Rectal smooth muscle tissue (tissue), 1 donor: ENCODE measurements around the gene NFATC4.

Experiments used
- H3K27ac ChIP-seq: one replicate; pipeline ENCODE4 v1.7.0; 2013; ENCODE audit warnings: low read depth, low read length, inconsistent platforms
- H3K27me3 ChIP-seq: one replicate; pipeline ENCODE4 v1.7.0; 2013; ENCODE audit warnings: low read length; ENCODE audit not compliant: control insufficient read depth, insufficient read depth
- H3K36me3 ChIP-seq: one replicate; pipeline ENCODE4 v1.7.0; 2013; ENCODE audit warnings: low read length; ENCODE audit not compliant: control insufficient read depth, insufficient read depth
- H3K4me1 ChIP-seq: one replicate; pipeline ENCODE4 v1.7.0; 2013; ENCODE audit warnings: low read length; ENCODE audit not compliant: control insufficient read depth, insufficient read depth
- H3K4me3 ChIP-seq: one replicate; pipeline ENCODE4 v1.7.0; 2013; ENCODE audit warnings: low read length
- H3K9ac ChIP-seq: one replicate; pipeline ENCODE4 v1.7.0; 2013; ENCODE audit warnings: low read length

Gene NFATC4

GRCh38 chr14:24399447-24399822, 31.5 kb downstream of the NFATC4 start:
- H3K27me3 ChIP-seq: no peaks in the 10 kb centered on the region
- H3K36me3 ChIP-seq: no peaks in the 10 kb centered on the region
- H3K4me3 ChIP-seq: peak overlapping the region; percentile 65
- H3K27ac ChIP-seq: peak overlapping the region; percentile 34
- H3K9ac ChIP-seq: no peak overlapping the region
- H3K4me1 ChIP-seq: peaks cover 13% of the 10 kb centered on the region

GRCh38 chr14:24399999-24400718, 32.2 kb downstream of the NFATC4 start:
- H3K9ac ChIP-seq: no peak overlapping the region
- peaks cover 13% of the 10 kb centered on the region for H3K4me1 ChIP-seq
- no peaks in the 10 kb centered on the region for H3K27me3 ChIP-seq
- H3K36me3 ChIP-seq: no peaks in the 10 kb centered on the region
- H3K27ac ChIP-seq: peak overlapping the region; percentile 34
- H3K4me3 ChIP-seq: peak overlapping the region; percentile 65

DNA sequence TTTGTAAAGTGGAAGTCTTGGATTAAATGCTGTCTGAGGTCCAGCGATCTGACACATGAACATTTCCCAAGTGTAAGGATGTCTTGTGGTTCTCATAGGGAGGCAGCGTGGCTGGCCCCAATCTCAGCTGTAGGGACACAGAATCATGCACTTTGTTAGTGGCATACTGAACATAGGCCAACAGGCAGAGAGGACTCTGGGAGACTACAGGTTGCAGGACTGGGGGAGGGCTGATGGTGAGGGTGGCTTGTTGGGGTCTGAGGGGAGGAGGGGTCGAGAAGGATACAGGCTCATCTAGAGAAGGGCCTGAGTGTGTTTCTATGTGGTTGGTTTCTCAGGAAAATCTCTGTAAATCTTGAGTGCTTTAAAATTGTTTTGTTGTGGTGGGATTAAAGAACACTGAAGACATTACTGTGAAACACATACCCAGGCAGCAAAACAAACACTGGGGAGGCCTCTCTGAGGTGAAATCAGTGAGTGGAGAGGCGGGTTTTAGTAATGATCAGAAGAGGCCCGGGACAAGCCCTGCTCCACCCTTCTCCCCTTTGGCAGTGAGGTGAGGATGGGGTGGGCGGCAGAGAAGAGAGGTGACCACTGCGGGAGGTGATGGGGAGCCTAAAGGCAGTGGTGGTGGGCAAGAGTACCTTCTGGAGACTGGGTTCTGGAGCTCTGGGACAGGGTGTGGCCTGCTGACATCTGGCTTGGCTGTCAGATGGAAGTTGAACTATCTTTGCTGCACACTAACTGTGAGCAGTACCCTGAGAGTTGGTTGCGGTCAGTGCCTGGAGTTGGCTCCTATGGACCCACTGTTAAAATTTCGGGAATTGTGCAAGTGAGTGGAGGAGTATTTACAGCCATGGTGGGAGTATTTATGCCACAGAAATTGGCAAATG, 34.1 kb downstream of the NFATC4 start:
- H3K9ac ChIP-seq: no peak overlapping the region
- H3K4me3 ChIP-seq: no peak overlapping the region
- H3K4me1 ChIP-seq: peaks cover 13% of the 10 kb centered on the region
- H3K27ac ChIP-seq: no peak overlapping the region
- no peaks in the 10 kb centered on the region for H3K27me3 ChIP-seq
- H3K36me3 ChIP-seq: peaks cover 3% of the 10 kb centered on the region

DNA sequence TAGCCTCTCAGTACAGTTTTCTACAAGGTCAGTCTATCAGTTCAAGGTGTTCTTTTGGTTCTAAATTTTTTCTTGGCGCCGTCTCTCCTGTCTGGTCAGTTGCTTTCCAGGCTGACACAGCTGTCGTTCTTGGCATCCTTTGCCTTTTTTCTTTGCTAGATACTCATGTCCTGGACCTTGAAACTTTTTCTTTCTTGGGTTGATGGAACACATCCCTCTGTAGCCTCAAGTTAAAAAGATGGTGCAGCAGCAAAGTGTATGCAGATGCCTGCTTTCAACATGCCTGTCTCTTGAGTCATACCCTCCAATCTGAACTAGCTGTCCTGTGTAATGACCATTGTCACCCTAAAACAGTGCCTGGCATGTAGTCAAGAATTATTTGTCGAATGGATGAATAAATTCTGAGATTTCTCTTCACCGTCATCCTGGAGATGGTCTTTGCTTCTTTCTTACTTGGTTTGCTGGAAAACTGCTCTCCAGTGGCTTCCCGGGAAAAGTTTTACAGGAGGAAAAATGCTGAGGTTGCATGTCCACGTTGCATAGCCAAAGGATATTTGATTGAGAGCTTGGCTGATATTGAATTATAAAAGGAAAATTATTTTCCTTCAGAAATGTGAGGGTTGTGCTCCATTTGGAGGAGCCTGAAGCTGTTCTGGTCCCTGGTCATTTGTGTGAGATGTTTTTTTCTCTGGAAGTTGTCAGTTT, 35.5 kb downstream of the NFATC4 start:
- H3K27me3 ChIP-seq: no peaks in the 10 kb centered on the region
- H3K9ac ChIP-seq: no peak overlapping the region
- no peak overlapping the region for H3K4me3 ChIP-seq
- no peak overlapping the region for H3K27ac ChIP-seq
- H3K36me3 ChIP-seq: peaks cover 3% of the 10 kb centered on the region
- peaks cover 13% of the 10 kb centered on the region for H3K4me1 ChIP-seq

- peaks cover 3% of the 10 kb centered on the region for H3K36me3 ChIP-seq
- no peak overlapping the region for H3K9ac ChIP-seq
- no peak overlapping the region for H3K4me3 ChIP-seq
- peaks cover 9% of the 10 kb centered on the region for H3K4me1 ChIP-seq
- H3K27me3 ChIP-seq: no peaks in the 10 kb centered on the region
- no peak overlapping the region for H3K27ac ChIP-seq
These were observed 36.8 kb downstream of the NFATC4 start for GRCh38 chr14:24404814-24405213.

- Histone ChIP-seq H3K9ac (no peak overlapping the region), H3K27me3 (no peaks in the 10 kb centered on the region), H3K4me3 (no peak overlapping the region), H3K36me3 (peaks cover 3% of the 10 kb centered on the region), H3K27ac (no peak overlapping the region), H3K4me1 (peaks cover 4% of the 10 kb centered on the region)
These were observed 38.4 kb downstream of the NFATC4 start for GRCh38 chr14:24406416-24406815.

- Histone ChIP-seq H3K27ac (no peak overlapping the region), H3K4me3 (no peak overlapping the region), H3K9ac (no peak overlapping the region), H3K27me3 (no peaks in the 10 kb centered on the region), H3K36me3 (peaks cover 3% of the 10 kb centered on the region), H3K4me1 (peaks cover 4% of the 10 kb centered on the region)
These were observed 39.8 kb downstream of the NFATC4 start for GRCh38 chr14:24407608-24408325.

- Histone ChIP-seq H3K27ac (no peak overlapping the region), H3K4me3 (no peak overlapping the region), H3K9ac (no peak overlapping the region), H3K4me1 (no peaks in the 10 kb centered on the region), H3K27me3 (no peaks in the 10 kb centered on the region), H3K36me3 (peaks cover 6% of the 10 kb centered on the region)
These were observed 40.8 kb downstream of the NFATC4 start for GRCh38 chr14:24408764-24409163.

DNA sequence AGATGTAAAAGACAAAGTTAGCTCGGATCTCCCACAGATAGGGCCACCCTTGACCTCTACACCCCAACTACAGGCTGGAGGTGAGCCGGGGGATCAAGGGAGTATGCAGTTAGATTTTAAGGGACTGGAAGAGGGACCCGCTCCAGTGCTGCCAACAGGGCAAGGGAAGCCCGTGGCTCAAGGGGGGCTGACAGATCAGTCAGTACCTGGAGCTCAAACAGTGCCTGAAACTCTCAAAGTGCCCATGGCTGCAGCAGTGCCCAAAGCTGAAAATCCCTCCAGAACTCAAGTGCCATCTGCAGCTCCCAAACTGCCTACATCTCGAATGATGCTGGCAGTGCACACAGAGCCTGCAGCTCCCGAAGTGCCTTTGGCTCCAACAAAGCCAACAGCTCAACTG, 41.2 kb downstream of the NFATC4 start:
- H3K4me1 ChIP-seq: no peaks in the 10 kb centered on the region
- no peak overlapping the region for H3K27ac ChIP-seq
- H3K9ac ChIP-seq: no peak overlapping the region
- H3K36me3 ChIP-seq: peaks cover 6% of the 10 kb centered on the region
- H3K4me3 ChIP-seq: no peak overlapping the region
- no peaks in the 10 kb centered on the region for H3K27me3 ChIP-seq

GRCh38 chr14:24409956-24410355, 42.0 kb downstream of the NFATC4 start:
- peaks cover 11% of the 10 kb centered on the region for H3K36me3 ChIP-seq
- no peak overlapping the region for H3K9ac ChIP-seq
- H3K4me3 ChIP-seq: no peak overlapping the region
- H3K4me1 ChIP-seq: no peaks in the 10 kb centered on the region
- no peaks in the 10 kb centered on the region for H3K27me3 ChIP-seq
- H3K27ac ChIP-seq: no peak overlapping the region

DNA sequence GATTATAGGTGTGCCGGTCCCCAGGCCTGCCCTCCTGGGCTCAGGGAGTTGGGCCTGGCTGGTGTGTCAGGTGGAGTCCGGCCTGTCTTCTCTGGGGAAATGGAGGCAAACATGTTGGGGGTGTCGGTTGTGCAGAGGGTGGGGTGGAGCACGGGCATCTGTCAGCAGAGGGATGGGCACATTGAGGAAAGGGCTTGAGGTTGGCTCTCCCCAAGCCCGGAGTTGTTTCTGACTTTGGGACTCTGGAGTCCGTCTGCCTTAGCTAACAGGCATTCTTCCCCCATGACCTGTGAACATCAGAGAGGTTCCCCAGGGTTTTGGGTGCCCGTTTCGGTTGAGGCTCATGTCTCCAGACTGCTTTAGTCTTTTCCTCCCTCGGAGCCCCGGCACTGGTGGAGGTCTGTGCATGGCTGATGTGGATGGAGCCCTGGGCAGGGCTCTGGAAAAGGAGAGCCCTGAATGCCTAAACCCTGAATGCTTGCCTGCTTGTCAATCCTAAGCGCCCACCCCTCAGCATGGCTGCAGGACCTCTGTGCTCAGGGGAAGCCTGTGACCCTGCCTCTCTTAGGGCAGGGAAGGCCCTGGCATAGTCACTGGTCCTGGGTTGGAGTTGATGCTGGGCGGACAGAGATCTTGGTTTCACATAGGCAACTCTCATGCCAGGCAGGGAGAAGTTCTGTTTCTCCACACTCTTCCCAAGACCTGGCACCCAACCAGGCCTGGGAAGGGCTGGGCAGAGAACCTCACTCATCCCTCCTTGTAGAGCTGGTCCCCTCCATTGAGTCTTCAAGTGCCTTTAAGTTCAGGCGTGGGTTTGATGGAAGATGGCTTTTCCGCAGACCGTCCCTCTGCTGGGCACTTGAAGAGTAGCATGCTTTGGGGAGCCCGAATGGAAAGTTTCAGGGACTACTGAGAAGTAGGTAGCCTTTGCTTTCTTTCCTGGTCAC, 43.7 kb downstream of the NFATC4 start:
- H3K9ac ChIP-seq: no peak overlapping the region
- no peak overlapping the region for H3K4me3 ChIP-seq
- no peaks in the 10 kb centered on the region for H3K27me3 ChIP-seq
- no peaks in the 10 kb centered on the region for H3K4me1 ChIP-seq
- no peak overlapping the region for H3K27ac ChIP-seq
- peaks cover 8% of the 10 kb centered on the region for H3K36me3 ChIP-seq
